K562 (cell line): ENCODE measurements around the gene UTRN. TPM values are rescaled to one million over a fixed set of nuclear protein-coding genes. Genes with fewer than 3 reads are reported as not detected.

Source experiments
- ATAC-seq: fragments of 200-7000 bp; cut with Tn5 transposase; 3 replicates; pipeline ENCODE4 v1.9.1; 2020; ENCODE audit warnings: moderate library complexity
- BruUV-seq: library from RNA; stranded (reverse); fragments of 400-500 nt; replicated peaks from 2 replicates; lab custom pipeline; 2021; lab: Mats Ljungman, UMichigan
- CTCF ChIA-PET: fragments of 300-600 bp; formaldehyde crosslinking; extraction: SDS; loops from one replicate; lab custom pipeline; 2021; ENCODE audit warnings: low intra/inter-chr PET ratio; lab: Yijun Ruan, JAX
- POLR2A ChIA-PET: fragments of 300-600, 350-650 bp; sonication (Branson Sonifier 250); formaldehyde crosslinking; extraction: SDS; loops from one replicate; lab custom pipeline; 2021; ENCODE audit warnings: antibody characterized with exemption, inconsistent platforms; lab: Yijun Ruan, JAX
- DNase-seq, 4 experiments: peaks; one replicate each; pipeline versions ENCODE4 v3.0.0 to v3.0.0-alpha.2; 2011 to 2018; ENCODE audit warnings: low spot score in 3 of 4, mixed read lengths in 3 of 4; ENCODE audit errors: extremely low read depth in 1 of 4
- FAIRE-seq: peaks from 2 replicates; lab custom pipeline; 2011; peaks lifted over from hg19 to GRCh38; lab: Jason Lieb, UNC
- H2AFZ ChIP-seq: 2 replicates; pipeline ENCODE4 v1.6.0; 2011; ENCODE audit warnings: low read depth, low read length, control low read depth, inconsistent platforms
- H3K27ac ChIP-seq: fragments of 200-600 bp; 3 replicates; pipeline ENCODE4 v1.8.0; 2011; ENCODE audit warnings: low read depth, mild to moderate bottlenecking, control low read depth, inconsistent platforms, low read length, moderate library complexity, mixed read lengths; ENCODE audit errors: extremely low read depth
- H3K27me3 ChIP-seq, 2 experiments: fragments of 300-600 bp in 1 of 2; 2 replicates in 1 of 2; 3 replicates in 1 of 2; pipeline versions ENCODE4 v1.6.0 to v1.8.0; 2011; ENCODE audit warnings: inconsistent platforms in 2 of 2, low read length in 2 of 2, mild to moderate bottlenecking in 1 of 2, mixed read lengths in 1 of 2, moderate library complexity in 1 of 2; ENCODE audit not compliant: control insufficient read depth in 2 of 2, insufficient read depth in 2 of 2
- H3K36me3 ChIP-seq: fragments of 300-600 bp; 3 replicates; pipeline ENCODE4 v1.8.0; 2011; ENCODE audit warnings: mild to moderate bottlenecking, low read length, inconsistent platforms; ENCODE audit not compliant: control insufficient read depth, insufficient read depth
- H3K4me1 ChIP-seq, 2 experiments: fragments of 200-600 bp in 1 of 2; replicated peaks in 1 of 2; 2 replicates in 1 of 2; 3 replicates in 1 of 2; pipeline versions ENCODE4 v1.5.1 to v1.8.0; 2011; ENCODE audit warnings: inconsistent platforms in 2 of 2, low read length in 2 of 2, mild to moderate bottlenecking in 1 of 2, mixed read lengths in 1 of 2, moderate library complexity in 1 of 2; ENCODE audit not compliant: control insufficient read depth in 2 of 2, insufficient read depth in 2 of 2
- H3K4me2 ChIP-seq: 2 replicates; pipeline ENCODE4 v1.6.1; 2011; ENCODE audit warnings: low read length, control low read depth, inconsistent platforms, mixed read lengths; ENCODE audit not compliant: insufficient read depth
- H3K4me3 ChIP-seq: fragments of 200-600 bp; sonication (generic), shearing (Covaris generic); 2 replicates; pipeline ENCODE4 v1.5.1; 2016; ENCODE audit warnings: control low read depth, inconsistent platforms
- H3K79me2 ChIP-seq: fragments of 200-600 bp; 3 replicates; pipeline ENCODE4 v1.8.0; 2011; ENCODE audit warnings: low read length, inconsistent platforms; ENCODE audit not compliant: control insufficient read depth, insufficient read depth
- H3K9ac ChIP-seq, 2 experiments: 2 replicates each; pipeline versions ENCODE4 v1.6.0 to v1.6.1; 2011; ENCODE audit warnings: low read depth in 2 of 2, low read length in 2 of 2, control low read depth in 1 of 2, inconsistent platforms in 1 of 2, mild to moderate bottlenecking in 1 of 2, mixed read lengths in 1 of 2; ENCODE audit not compliant: insufficient read depth in 1 of 2
- H3K9me1 ChIP-seq: one replicate; pipeline ENCODE4 v1.6.0; 2011; ENCODE audit warnings: inconsistent platforms, mild to moderate bottlenecking, low read length, moderate library complexity; ENCODE audit not compliant: control insufficient read depth, insufficient read depth
- H3K9me3 ChIP-seq: replicated peaks from 2 replicates; pipeline ENCODE4 v1.5.1; 2011; ENCODE audit warnings: low read depth, low read length, inconsistent platforms; ENCODE audit not compliant: control insufficient read depth, insufficient read depth
- H4K20me1 ChIP-seq: replicated peaks from 2 replicates; pipeline ENCODE4 v1.6.1; 2011; ENCODE audit warnings: low read length, inconsistent platforms, mixed read lengths; ENCODE audit not compliant: control insufficient read depth, insufficient read depth
- CEBPB ChIP-seq: fragments of 450-650 bp; IDR thresholded peaks from 2 replicates; pipeline ENCODE4 v1.6.1; 2016; ENCODE audit warnings: missing genetic modification characterization, missing compliant biosample characterization
- CEBPG ChIP-seq, 3 experiments: fragments of 200-800 bp in 1 of 3; sonication (Bioruptor generic) in 1 of 3; sonication (generic) in 1 of 3; formaldehyde crosslinking in 1 of 3; IDR thresholded peaks in 2 of 3; conservative IDR thresholded peaks in 1 of 3; 2 replicates each; pipeline versions ENCODE4 v1.6.1 to v1.8.0; 2016 to 2022; ENCODE audit warnings: missing compliant biosample characterization in 2 of 3, missing genetic modification characterization in 2 of 3, mild to moderate bottlenecking in 1 of 3, missing genetic modification reagents in 1 of 3
- E2F5 ChIP-seq: sonication (generic); formaldehyde crosslinking; IDR thresholded peaks from 2 replicates; pipeline ENCODE4 v1.8.0; 2022; ENCODE audit warnings: mild to moderate bottlenecking, missing genetic modification reagents
- GABPA ChIP-seq: fragments of 200-800 bp; sonication (Bioruptor generic); conservative IDR thresholded peaks from 2 replicates; pipeline ENCODE4 v1.6.1; 2016; ENCODE audit warnings: low read depth, missing genetic modification characterization, missing compliant biosample characterization
- PURB ChIP-seq: sonication (generic); formaldehyde crosslinking; IDR thresholded peaks from 2 replicates; pipeline ENCODE4 v1.9.0; 2021; ENCODE audit warnings: low read depth, mild to moderate bottlenecking, missing genetic modification reagents
- SMARCA5 ChIP-seq: fragments of 450-650 bp; IDR thresholded peaks from 2 replicates; pipeline ENCODE4 v1.6.1; 2016
- ZNF217 ChIP-seq: sonication (generic); formaldehyde crosslinking; IDR thresholded peaks from 2 replicates; pipeline ENCODE4 v1.8.0; 2022; ENCODE audit warnings: mild to moderate bottlenecking, missing genetic modification reagents
- ZNF444 ChIP-seq: fragments of 250-450 bp; sonication (Bioruptor Pico); IDR thresholded peaks from 2 replicates; pipeline ENCODE4 v1.4.0; 2020; ENCODE audit warnings: mild to moderate bottlenecking, moderate library complexity
- WGBS: fragments of 100-300 bp; shearing (Covaris generic); methylation state at CpG from one replicate; pipeline ENCODE4 v1.1.6; 2016; ENCODE audit warnings: low coverage, mixed read lengths; ENCODE audit not compliant: insufficient coverage; ENCODE audit errors: missing lambda C conversion rate; 5-methylcytosine and 5-hydroxymethylcytosine counted together
- in situ Hi-C: fragments of 300-500 bp; cut with MboI; formaldehyde crosslinking; loops from 4 replicates; pipeline ENCODE4 v1.15.0; 2018; ENCODE audit warnings: inconsistent platforms, mixed read lengths
- intact Hi-C: fragments of 100-400 bp; cut with micrococcal nuclease; formaldehyde crosslinking; loops from 2 replicates; pipeline ENCODE4 v1.14.2; 2022
- polyA plus RNA-seq, 8 experiments: library from polyadenylated mRNA; depleted of rRNA in 4 of 8; stranded (reverse) in 5 of 8; unstranded in 3 of 8; fragments of >200 nt; fragmentation: Nextera tagmentation in 2 of 8; fragmentation: Illumina TruSeq in 1 of 8; extraction: Ambion mirVana in 2 of 8; extraction: Trizol in 1 of 8; gene quantifications; 2 replicates each; pipeline versions ENCODE4 v1.2.1 to v1.2.3, GENCODE V29; 2011 to 2014; ENCODE audit warnings: inconsistent platforms in 1 of 8, missing spikeins in 1 of 8
- total RNA-seq, 7 experiments: library from RNA; depleted of rRNA in 6 of 7; stranded (reverse); fragments of >200 nt in 6 of 7; fragmentation: Illumina TruSeq in 2 of 7; extraction: Trizol in 2 of 7; gene quantifications; 2 replicates each; pipeline versions ENCODE4 v1.2.1 to v1.2.3, GENCODE V29; 2011 to 2021; ENCODE audit warnings: low replicate concordance in 1 of 7

Gene UTRN
- total and polyA plus RNA-seq, 9 of the 15 experiments (the other 6 are each of a cell fraction or from before 2014, with no cell fraction given): 0.94 to 22.4 (median 10.0) TPM

GRCh38 chr6:144285548-144285797, 338 bp downstream of the UTRN start:
- ATAC-seq (0 out of 3 replicates have a peak, but pooled peaks have one; percentile 20), FAIRE-seq (no peak), DNase-seq (peak in 1 of 4 experiments; percentile 13)
- Histone ChIP-seq H3K4me3 (peak overlapping the region; percentile 38), H3K9me3 (no peaks in the 10 kb centered on the region), H4K20me1 (no peaks in the 10 kb centered on the region), H2AFZ (no peak overlapping the region), H3K27ac (no peak overlapping the region), H3K27me3 (peaks cover 34 to 35% of the 10 kb centered on the region in 2 experiments), H3K4me1 (peaks cover 0 to 27% of the 10 kb centered on the region in 2 experiments; a peak in 3 of 5 replicates), H3K4me2 (peak overlapping the region; percentile 5), H3K9me1 (no peaks in the 10 kb centered on the region), H3K79me2 (no peaks in the 10 kb centered on the region), H3K9ac (peak overlapping the region in 1 of 2 experiments; percentile 75; a peak in 1 of 4 replicates), H3K36me3 (no peaks in the 10 kb centered on the region)
- ChIA-PET POLR2A (interaction anchor here (0.6 to 0.8 kb wide), 2 partner anchors 19 to 25 kb away, joined by 3 read pairs; no protein-coding TSS in a partner anchor), CTCF (no interaction called here)
- no TSS peak for BruUV-seq
- intact Hi-C loops (no loop called here), in situ Hi-C loops (no loop called here)
- no peak for TF ChIP-seq E2F5 (CRISPR knock-in tag)
- no peak for TF ChIP-seq ZNF444 (CRISPR knock-in tag)
- TF ChIP-seq ZNF217 (CRISPR knock-in tag): no peak
- TF ChIP-seq PURB: no peak
- TF ChIP-seq CEBPB (tag): peak; percentile 78
- TF ChIP-seq SMARCA5: no peak
- no peak for TF ChIP-seq CEBPG (CRISPR knock-in tag; IDR thresholded peaks at IDR 0.05)
- TF ChIP-seq CEBPG (tag; conservative IDR thresholded peaks at IDR 0.05 in 1 of 2, IDR thresholded peaks at IDR 0.05 in 1 of 2): peak; percentile 54 to 68; a peak in 2 of 4 replicates
- TF ChIP-seq GABPA (tag): 0 out of 2 replicates have a peak, but pooled peaks have one; percentile 21
- 4% methylated on average over 15 of the region's 15 CpGs for WGBS
